NCI-H1436 (cell line): ENCODE data around the gene TREH.
A peak's percentile ranks its signal among the peaks of the same experiment; 100 is the strongest.

Source experiments
- DNase-seq: peaks from one replicate; lab custom pipeline; 2025; lab: John Stamatoyannopoulos, UW

TREH gene

DNA sequence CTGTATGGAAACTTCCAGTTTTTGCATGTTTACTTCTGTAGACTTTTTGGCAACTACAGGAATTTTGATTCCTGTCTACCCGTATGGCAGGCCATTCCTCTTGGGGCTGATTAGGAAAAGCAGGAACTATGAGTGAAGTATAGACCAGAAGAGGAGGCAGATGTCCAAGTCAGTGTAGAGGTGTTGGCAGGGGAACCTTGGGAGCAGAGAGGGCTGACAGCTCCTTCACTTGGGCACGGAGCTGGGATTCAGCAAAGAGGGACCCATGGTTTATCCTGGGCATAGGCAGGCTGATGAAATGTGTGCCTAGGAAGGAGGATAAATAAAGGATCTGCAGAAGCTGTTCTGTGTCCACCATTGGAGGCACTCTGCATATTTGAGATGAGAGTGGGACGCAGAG is 33.1 kb downstream of the TREH start:
- no peak for DNase-seq

GRCh38 chr11:118645066-118645715 is 34.3 kb downstream of the TREH start:
- DNase-seq = no peak

GRCh38 chr11:118644496-118644895 is 35.0 kb downstream of the TREH start:
- no peak for DNase-seq

DNA sequence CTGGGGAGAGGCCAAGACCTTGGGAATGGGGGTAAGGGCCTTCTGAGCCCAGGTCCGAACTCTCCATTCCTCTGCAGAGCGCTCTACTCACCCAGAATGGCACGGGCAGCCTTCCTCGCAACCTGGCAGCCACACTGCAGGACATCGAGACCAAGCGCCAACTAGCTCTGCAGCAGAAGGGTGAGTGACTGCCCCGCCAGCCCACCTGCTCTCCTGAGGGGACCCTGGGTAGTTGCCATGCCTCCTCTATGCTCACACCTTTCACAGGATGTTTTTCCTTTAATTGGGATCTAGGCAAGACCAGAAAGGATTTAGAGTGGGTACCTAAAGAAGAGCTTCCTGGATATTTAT is 35.5 kb downstream of the TREH start:
- no peak for DNase-seq

DNA sequence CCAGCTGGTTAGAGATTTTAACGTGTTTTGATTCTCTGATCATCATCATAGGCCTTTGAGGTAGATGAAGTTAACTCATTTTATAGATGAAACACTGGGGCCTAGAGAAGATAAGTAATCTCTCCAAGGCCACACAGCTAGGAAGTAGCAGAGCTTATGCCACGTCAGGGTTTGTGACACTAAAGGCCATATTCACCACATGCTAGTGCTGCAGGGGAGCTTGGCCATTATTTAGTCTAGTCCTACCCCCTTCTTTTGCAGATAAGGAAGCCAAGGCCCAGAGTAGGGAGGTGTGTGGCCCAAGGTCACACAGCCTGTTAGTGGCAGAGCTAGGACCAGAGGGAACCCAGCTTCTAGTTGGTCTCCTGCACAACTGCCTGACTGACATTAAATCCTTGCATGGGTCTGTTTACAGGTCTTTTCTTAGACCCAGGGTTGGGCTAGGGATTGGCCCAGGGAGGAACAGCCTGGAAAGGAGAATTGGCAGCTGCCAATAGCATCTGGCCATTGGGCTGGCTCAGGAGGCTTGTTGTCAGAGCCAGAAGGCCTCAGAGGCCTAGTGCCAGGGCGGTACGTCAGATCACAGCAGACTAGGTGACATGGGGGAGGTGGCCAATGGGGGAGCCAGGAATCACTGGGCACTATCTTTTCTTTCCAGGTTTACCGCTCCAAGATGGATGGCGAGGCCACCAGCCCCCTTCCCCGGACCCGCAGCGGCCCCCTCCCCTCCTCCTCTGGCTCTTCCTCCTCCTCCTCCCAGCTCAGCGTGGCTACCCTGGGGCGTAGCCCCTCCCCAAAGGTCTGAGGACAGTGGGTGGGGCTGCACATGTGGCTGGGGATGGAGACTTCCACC is 36.1 kb downstream of the TREH start:
- DNase-seq = no peak

DNA sequence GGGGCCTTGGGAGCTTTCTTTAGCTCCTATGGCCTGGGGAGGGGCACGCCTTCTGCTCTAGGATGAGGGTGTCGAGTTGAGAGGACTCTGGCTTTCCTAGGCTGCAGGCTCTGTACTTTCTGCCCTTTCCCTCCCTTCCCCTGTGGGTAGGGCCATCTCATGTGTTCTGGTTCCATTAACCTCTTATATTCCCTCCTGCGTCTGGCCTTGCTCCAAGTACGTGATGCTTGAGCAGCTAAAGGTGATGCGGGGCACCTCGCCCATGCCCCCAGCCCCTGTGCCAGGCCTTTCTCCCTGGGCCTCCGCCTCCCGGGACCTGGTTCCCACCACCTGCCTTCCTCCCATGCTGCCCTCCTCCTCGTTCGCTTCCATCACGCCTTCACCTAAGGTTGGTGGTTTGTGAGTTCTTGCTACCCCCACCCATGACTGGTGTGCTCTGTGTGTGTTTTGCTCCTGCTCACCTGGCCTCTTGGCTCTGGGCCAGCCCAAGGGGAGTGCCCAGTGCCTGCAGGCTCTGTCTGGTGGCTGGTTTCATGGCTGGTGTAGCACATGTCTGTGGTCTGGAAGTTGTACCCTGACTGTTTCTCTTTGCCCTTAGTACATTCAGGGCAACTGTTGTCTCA is 37.9 kb downstream of the TREH start:
- DNase-seq = peak; percentile 40

DNA sequence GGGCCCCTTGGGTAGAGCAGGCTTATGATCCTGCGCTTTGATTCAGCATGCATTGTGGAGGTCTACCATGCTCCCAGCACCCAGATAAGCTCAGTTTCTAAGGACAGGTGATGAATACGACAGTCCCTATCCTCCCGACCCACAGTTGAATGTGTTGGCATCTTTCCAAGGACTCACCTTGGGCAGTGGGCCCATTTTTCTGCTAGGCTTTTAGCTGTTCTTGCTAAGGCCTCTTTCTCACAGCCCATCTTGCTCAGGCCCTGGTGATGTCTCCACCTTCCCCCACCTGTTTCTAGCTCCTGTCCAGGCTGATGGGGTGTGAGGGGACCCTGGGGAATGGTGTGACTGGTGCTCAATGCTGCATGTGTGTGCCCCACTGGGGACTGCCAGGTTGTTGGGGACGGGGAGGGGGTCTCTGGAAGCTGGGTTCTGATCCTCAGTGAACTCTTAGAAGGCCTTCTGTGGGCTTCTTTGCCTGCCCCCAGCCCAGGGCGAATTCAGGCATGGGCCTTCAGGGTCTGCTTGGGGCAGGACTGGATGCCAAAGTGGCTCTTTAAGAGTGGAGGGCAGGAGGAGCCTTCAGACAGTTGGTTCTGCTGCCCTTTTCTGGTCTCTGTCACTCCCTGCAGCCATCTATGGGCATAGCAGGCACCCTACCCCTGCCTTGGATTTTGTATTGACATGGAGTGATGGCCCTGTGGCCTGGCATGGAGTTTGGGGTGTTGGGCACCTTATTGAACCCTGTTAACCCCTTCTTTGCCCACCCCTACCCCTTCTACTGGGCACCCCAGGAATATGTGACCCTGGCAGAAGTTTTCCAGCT is 38.9 kb downstream of the TREH start:
- DNase-seq = peak; percentile 21

DNA sequence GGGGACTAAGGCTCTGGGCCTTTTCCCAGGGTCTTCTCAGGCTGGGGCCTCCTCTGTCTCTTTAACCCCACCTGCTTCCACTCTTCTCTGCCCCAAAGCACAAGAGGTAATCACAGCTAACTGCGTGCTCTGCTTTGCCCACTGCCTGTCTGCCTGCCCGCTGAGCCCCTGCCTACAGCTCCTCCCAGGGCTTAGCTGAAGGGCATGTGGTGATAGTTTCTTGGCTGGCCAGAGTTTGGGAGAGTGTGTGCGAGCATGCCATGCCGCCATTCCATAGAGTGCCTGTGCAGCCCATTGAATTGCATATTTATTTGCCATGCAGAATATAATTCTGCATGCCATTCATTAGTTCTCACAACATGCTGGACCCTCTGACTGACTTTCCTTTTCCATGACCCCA is 39.6 kb downstream of the TREH start:
- DNase-seq = no peak

- DNase-seq = no peak
These were observed 40.7 kb downstream of the TREH start for GRCh38 chr11:118638726-118639125.

- DNase-seq = no peak
These were observed 42.7 kb downstream of the TREH start for GRCh38 chr11:118636569-118637290.

GRCh38 chr11:118635642-118636041 is 43.8 kb downstream of the TREH start:
- no peak for DNase-seq

- DNase-seq = no peak
These were observed 44.2 kb downstream of the TREH start for GRCh38 chr11:118635237-118635591.

- peak; percentile 84 for DNase-seq
These were observed 44.8 kb downstream of the TREH start for GRCh38 chr11:118634431-118635236.

GRCh38 chr11:118633979-118634378 is 45.5 kb downstream of the TREH start:
- DNase-seq = no peak

DNA sequence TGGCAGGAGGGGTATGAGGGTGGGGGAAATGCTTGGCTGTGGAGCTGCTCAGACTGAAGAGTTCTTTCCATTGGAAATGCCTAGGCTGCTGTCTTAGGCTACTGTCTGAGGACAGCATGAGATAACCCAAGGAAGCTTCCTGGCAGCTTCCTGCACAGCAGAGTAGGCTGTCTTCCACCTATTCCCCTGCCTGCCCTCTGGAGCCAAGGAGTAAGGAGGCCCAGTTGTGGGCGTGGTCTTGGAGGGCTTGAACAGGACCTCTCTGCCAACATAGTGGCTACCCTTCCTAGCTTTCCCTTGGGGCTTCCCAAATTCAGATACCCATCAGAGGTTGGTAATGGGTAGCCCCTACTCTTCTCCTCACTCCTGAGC is 46.1 kb downstream of the TREH start:
- DNase-seq = no peak

DNA sequence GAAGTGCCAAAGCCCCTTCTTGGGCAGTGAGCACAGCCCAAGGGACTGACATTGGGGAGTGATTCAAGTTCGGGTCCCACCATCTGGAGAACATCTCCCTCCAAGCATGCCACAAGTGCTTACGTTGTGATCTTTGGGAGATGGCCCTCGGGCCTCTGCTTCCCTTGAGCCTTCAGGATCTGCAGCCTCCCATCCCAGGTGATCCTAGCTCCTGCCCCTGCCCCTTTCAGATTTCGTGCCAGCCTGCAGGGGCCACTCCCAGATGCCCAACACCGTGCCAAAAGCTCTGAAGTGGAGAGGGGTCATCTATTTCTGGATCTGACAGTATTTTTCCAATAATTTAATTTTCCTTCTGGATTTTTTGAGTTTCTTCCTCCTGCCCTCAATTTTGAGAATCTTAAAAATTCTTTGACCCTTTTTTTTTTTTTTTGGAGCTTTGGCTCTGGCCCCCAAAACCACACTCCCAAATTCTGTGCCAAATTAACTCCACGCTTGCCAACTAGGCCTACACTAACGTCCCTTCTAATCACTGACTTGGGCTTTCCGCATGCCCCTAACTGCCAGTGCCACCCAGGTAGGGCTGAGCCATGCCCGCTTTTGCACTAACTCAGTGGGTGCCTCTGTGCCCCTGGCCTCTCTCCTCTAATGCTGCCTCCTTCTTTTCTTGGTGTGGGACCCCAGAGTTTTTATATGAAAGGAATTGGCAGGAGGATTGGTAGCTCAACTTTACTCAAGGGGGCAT is 46.7 kb downstream of the TREH start:
- DNase-seq = no peak

- no peak for DNase-seq
These were observed 48.1 kb downstream of the TREH start for GRCh38 chr11:118631142-118631909.

DNA sequence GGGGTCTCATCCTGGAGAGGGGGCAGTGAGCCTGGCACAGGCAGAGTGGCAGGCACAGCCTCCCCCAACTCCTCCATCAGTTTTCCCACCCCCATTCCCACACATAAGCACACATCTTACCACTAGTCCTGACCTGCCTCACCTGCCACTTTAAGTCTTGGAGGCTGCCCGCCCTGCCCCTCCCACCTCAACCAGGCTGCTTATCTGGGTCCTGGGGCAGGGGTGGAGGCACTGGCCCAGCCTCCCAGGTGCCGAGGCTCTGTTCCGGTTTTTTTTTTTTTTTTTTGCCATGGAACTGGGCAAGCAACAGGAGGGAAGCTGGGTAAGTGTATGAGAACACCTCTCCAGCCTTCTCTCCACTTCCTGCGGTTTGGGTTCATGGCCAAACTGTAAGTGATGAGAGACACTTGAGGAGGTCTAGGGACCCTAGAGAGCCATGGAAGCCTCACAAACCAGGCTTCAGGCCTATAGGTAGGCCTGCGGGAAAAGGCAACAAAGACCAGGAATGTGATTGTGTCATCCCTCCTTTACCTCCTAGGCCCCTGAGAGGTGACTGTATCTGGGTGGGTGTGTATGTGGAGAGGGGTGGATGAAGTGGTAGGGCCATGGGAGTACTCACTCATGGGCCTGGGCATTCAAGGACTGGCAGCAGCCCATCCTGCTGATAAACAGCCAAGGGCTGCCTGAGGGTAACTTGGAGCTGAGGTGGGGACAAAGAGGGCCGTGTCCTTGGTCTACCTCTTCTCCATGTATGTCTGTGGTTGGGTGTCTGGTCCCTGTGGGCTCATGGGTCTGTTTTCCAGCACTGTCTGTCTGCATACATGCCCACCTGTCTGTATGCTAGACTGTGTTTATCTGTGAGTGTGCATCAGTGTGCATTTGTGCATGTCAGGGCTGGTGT is 49.4 kb downstream of the TREH start:
- DNase-seq = no peak
